Loucy (cell line): ENCODE measurements around the gene CERS6.

ENCODE experiments used
- H2AFZ ChIP-seq: fragments of 200-600 bp; sonication (generic); 2 replicates; pipeline ENCODE4 v1.6.0; 2016; ENCODE audit warnings: antibody characterized with exemption, mild to moderate bottlenecking, low read length, moderate library complexity
- H3F3A ChIP-seq: fragments of 200-600 bp; 2 replicates; pipeline ENCODE4 v1.6.0; 2016; ENCODE audit warnings: antibody characterized with exemption, low read depth, mild to moderate bottlenecking
- H3K27me3 ChIP-seq: fragments of 200-600 bp; sonication (generic); 2 replicates; pipeline ENCODE4 v1.6.1; 2014; ENCODE audit warnings: low read length, mild to moderate bottlenecking; ENCODE audit not compliant: insufficient read depth, poor library complexity, severe bottlenecking
- H3K36me3 ChIP-seq: fragments of 200-600 bp; sonication (generic); 2 replicates; pipeline ENCODE4 v1.6.1; 2016; ENCODE audit warnings: low read length; ENCODE audit not compliant: insufficient read depth
- H3K4me1 ChIP-seq: fragments of 200-600 bp; sonication (generic); 2 replicates; pipeline ENCODE4 v1.5.1; 2014; ENCODE audit warnings: low read length, mild to moderate bottlenecking; ENCODE audit not compliant: insufficient read depth, poor library complexity, severe bottlenecking
- H3K4me2 ChIP-seq: fragments of 200-600 bp; sonication (generic); 2 replicates; pipeline ENCODE4 v1.6.0; 2014; ENCODE audit warnings: antibody characterized with exemption, low read length, low read depth, mild to moderate bottlenecking; ENCODE audit not compliant: poor library complexity, severe bottlenecking
- H3K4me3 ChIP-seq: fragments of 200-600 bp; sonication (generic); 2 replicates; pipeline ENCODE4 v1.5.1; 2014; ENCODE audit warnings: low read length, mild to moderate bottlenecking, mixed read lengths; ENCODE audit not compliant: poor library complexity, severe bottlenecking
- H3K79me2 ChIP-seq: fragments of 200-600 bp; sonication (generic); 2 replicates; pipeline ENCODE4 v1.6.1; 2014; ENCODE audit warnings: low read length; ENCODE audit not compliant: insufficient read depth
- H3K9ac ChIP-seq: fragments of 200-600 bp; sonication (generic); 2 replicates; pipeline ENCODE4 v1.6.0; 2014; ENCODE audit warnings: mild to moderate bottlenecking, low read depth, low read length, moderate library complexity; ENCODE audit not compliant: poor library complexity, severe bottlenecking
- H3K9me2 ChIP-seq: fragments of 200-600 bp; sonication (generic); replicated peaks from 2 replicates; pipeline ENCODE4 v1.6.1; 2016; ENCODE audit warnings: low read depth, low read length, mixed read lengths
- H3K9me3 ChIP-seq: fragments of 200-600 bp; sonication (generic); 2 replicates; pipeline ENCODE4 v1.6.1; 2014; ENCODE audit warnings: mild to moderate bottlenecking, antibody characterized with exemption, low read length, low read depth; ENCODE audit not compliant: insufficient read depth
- H4K20me1 ChIP-seq: fragments of 200-600 bp; sonication (generic); 2 replicates; pipeline ENCODE4 v1.6.0; 2014; ENCODE audit warnings: antibody characterized with exemption, low read length, mild to moderate bottlenecking; ENCODE audit not compliant: insufficient read depth, poor library complexity, severe bottlenecking
- CTCF ChIP-seq: fragments of 200-600 bp; sonication (generic); conservative IDR thresholded peaks from 2 replicates; pipeline ENCODE4 v1.5.1; 2014; ENCODE audit warnings: mild to moderate bottlenecking, antibody characterized with exemption, low read length
- EZH2phosphoT487 ChIP-seq: fragments of 200-600 bp; IDR thresholded peaks from 2 replicates; pipeline ENCODE4 v1.6.1; 2018; ENCODE audit warnings: antibody characterized with exemption, mild to moderate bottlenecking, moderate library complexity, borderline replicate concordance

Gene CERS6

GRCh38 chr2:168742258-168742932, 286.3 kb downstream of the CERS6 start:
- Histone ChIP-seq H3K4me2 (no peak overlapping the region), H3K9me3 (no peaks in the 10 kb centered on the region), H3K27me3 (no peaks in the 10 kb centered on the region), H3K4me3 (no peak overlapping the region), H2AFZ (no peak overlapping the region), H3K9ac (no peak overlapping the region), H3F3A (no peaks in the 10 kb centered on the region), H3K4me1 (no peaks in the 10 kb centered on the region), H3K79me2 (no peaks in the 10 kb centered on the region), H3K36me3 (no peaks in the 10 kb centered on the region), H4K20me1 (no peaks in the 10 kb centered on the region), H3K9me2 (no peaks in the 10 kb centered on the region)
- TF ChIP-seq EZH2phosphoT487 (no peak), CTCF (no peak)

- H3K9ac ChIP-seq, result no peak overlapping the region
- H2AFZ ChIP-seq, result no peak overlapping the region
- TF ChIP-seq CTCF (no peak), EZH2phosphoT487 (no peak)
- H4K20me1 ChIP-seq, result no peaks in the 10 kb centered on the region
- H3K36me3 ChIP-seq, result no peaks in the 10 kb centered on the region
- H3K27me3 ChIP-seq, result no peaks in the 10 kb centered on the region
- H3K4me3 ChIP-seq, result no peak overlapping the region
- H3F3A ChIP-seq, result no peaks in the 10 kb centered on the region
- no peaks in the 10 kb centered on the region for H3K9me3 ChIP-seq
- H3K79me2 ChIP-seq, result no peaks in the 10 kb centered on the region
- peaks cover 9% of the 10 kb centered on the region for H3K4me1 ChIP-seq
- no peaks in the 10 kb centered on the region for H3K9me2 ChIP-seq
- H3K4me2 ChIP-seq, result no peak overlapping the region
Observed at GRCh38 chr2:168744844-168745243, 288.8 kb downstream of the CERS6 start.

GRCh38 chr2:168748461-168748860, 292.4 kb downstream of the CERS6 start:
- no peaks in the 10 kb centered on the region for H4K20me1 ChIP-seq
- no peak overlapping the region for H3K4me2 ChIP-seq
- no peaks in the 10 kb centered on the region for H3K36me3 ChIP-seq
- H3K9me3 ChIP-seq, result no peaks in the 10 kb centered on the region
- no peak overlapping the region for H3K4me3 ChIP-seq
- no peaks in the 10 kb centered on the region for H3K27me3 ChIP-seq
- no peak overlapping the region for H3K9ac ChIP-seq
- no peaks in the 10 kb centered on the region for H3K79me2 ChIP-seq
- H2AFZ ChIP-seq, result no peak overlapping the region
- H3K9me2 ChIP-seq, result no peaks in the 10 kb centered on the region
- H3F3A ChIP-seq, result no peaks in the 10 kb centered on the region
- peaks cover 40% of the 10 kb centered on the region for H3K4me1 ChIP-seq
- TF ChIP-seq EZH2phosphoT487, result no peak
- TF ChIP-seq CTCF, result no peak
